Measurements from ENCODE around the gene NMU. TPM values are rescaled to one million over a fixed set of nuclear protein-coding genes. Genes with fewer than 3 reads are reported as not detected.

Gene NMU
- total and polyA plus RNA-seq, 3 donors from 2014 or later: 0.58 to 6.3 (median 4.3) TPM

DNA sequence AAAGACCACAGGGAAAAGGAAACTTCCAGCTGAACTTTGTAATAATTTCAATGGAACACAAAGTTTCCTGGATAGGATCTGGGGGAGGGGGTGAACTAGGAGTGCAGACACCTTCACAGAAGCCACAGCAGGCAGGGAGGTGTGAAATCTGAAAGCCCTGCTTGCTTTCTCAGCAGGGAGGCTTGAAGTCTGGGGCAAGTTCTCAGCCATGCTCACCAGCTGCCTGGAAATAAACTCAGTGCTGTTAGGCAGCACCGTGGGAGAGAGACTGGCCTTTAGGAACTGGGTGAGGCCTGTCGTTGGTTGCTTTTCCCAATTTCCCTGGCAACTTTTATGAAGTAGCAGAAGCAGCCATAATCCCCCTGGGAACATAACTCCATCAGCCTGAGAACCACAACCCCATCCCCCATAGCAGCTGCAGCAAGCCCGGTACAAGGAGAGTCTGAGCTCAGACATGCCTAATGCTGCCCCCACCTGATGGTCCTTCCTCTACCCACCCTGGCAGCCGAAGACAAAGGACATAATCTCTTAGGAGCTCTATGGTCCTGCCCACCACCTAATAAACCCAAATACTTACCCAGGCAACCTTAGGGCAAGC lies 39.2 kb upstream of the NMU start:
- no peaks in the 10 kb centered on the region for H3K27me3 ChIP-seq
- no peaks in the 10 kb centered on the region for H3K36me3 ChIP-seq (ENCODE audit: low read depth, missing control alignments)
- H3K27ac ChIP-seq: no peak overlapping the region
- H3K9me3 ChIP-seq: no peaks in the 10 kb centered on the region
- H3K4me1 ChIP-seq: no peaks in the 10 kb centered on the region
- intact Hi-C loops (cut with DNase I; ENCODE audit: low total_unique reads): no loop called here
- TF ChIP-seq, protein P1, sequence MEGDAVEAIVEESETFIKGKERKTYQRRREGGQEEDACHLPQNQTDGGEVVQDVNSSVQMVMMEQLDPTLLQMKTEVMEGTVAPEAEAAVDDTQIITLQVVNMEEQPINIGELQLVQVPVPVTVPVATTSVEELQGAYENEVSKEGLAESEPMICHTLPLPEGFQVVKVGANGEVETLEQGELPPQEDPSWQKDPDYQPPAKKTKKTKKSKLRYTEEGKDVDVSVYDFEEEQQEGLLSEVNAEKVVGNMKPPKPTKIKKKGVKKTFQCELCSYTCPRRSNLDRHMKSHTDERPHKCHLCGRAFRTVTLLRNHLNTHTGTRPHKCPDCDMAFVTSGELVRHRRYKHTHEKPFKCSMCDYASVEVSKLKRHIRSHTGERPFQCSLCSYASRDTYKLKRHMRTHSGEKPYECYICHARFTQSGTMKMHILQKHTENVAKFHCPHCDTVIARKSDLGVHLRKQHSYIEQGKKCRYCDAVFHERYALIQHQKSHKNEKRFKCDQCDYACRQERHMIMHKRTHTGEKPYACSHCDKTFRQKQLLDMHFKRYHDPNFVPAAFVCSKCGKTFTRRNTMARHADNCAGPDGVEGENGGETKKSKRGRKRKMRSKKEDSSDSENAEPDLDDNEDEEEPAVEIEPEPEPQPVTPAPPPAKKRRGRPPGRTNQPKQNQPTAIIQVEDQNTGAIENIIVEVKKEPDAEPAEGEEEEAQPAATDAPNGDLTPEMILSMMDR (IDR thresholded peaks at IDR 0.05): no peak
- TF ChIP-seq POLR2A (IDR thresholded peaks at IDR 0.05): no peak
- no peak for DNase-seq
- WGBS, 2 donors: 33 to 51% methylated on average over 1 to 4 of the region's 4 CpGs
- no peak overlapping the region for H3K4me3 ChIP-seq

DNA sequence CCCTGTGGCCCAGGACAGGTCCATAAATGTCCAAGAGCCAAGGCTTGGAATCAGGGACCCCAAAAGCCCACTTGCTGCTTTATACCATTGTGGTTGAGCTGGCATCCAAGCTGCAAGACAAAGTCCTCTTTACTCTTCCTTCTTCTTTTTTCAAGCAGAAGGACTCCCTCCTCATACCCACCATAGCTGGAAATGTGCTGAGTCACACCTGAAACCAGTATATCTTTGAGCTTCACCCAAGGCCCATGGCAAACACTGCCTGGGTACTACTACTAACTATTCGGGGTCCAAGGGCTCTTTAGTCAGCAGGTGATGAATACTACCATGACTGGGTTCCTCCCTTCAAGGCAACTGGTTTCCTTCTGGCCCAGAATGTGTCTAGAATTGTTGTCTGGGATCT lies 37.3 kb upstream of the NMU start:
- H3K4me1 ChIP-seq: no peaks in the 10 kb centered on the region
- H3K9me3 ChIP-seq: no peaks in the 10 kb centered on the region
- no peak for DNase-seq
- no peak overlapping the region for H3K4me3 ChIP-seq
- no peaks in the 10 kb centered on the region for H3K36me3 ChIP-seq (ENCODE audit: low read depth, missing control alignments)
- intact Hi-C loops (cut with DNase I; ENCODE audit: low total_unique reads): no loop called here
- no peak overlapping the region for H3K27ac ChIP-seq
- 95 to 100% methylated on average over 1 of the region's 1 CpG for WGBS, 2 donors
- no peaks in the 10 kb centered on the region for H3K27me3 ChIP-seq
- TF ChIP-seq POLR2A (IDR thresholded peaks at IDR 0.05): no peak
- TF ChIP-seq, protein P1 (IDR thresholded peaks at IDR 0.05): no peak

DNA sequence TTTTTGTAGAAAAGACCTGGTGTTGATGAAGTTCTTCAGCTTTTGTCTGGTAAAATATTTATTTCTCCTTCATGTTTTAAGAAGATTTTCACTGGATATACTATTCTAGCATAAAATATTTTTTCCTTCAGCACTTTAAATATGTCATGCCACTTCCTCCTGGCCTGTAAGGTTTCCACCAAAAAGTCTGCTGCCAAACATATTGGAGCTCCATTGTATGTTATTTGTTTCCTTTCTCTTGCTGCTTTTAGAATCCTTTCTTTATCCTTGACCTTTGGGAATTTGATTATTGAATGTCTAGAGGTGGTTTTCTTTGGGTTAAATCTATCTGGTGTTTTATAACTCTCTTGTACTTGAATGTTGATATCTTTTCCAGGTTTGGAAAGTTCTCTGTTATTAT lies 35.6 kb upstream of the NMU start:
- DNase-seq: no peak
- no peak overlapping the region for H3K27ac ChIP-seq
- no peaks in the 10 kb centered on the region for H3K4me1 ChIP-seq
- no peaks in the 10 kb centered on the region for H3K36me3 ChIP-seq (ENCODE audit: low read depth, missing control alignments)
- no peaks in the 10 kb centered on the region for H3K9me3 ChIP-seq
- TF ChIP-seq, protein P1 (IDR thresholded peaks at IDR 0.05): no peak
- TF ChIP-seq POLR2A (IDR thresholded peaks at IDR 0.05): no peak
- no peak overlapping the region for H3K4me3 ChIP-seq
- intact Hi-C loops (cut with DNase I; ENCODE audit: low total_unique reads): no loop called here
- H3K27me3 ChIP-seq: no peaks in the 10 kb centered on the region

DNA sequence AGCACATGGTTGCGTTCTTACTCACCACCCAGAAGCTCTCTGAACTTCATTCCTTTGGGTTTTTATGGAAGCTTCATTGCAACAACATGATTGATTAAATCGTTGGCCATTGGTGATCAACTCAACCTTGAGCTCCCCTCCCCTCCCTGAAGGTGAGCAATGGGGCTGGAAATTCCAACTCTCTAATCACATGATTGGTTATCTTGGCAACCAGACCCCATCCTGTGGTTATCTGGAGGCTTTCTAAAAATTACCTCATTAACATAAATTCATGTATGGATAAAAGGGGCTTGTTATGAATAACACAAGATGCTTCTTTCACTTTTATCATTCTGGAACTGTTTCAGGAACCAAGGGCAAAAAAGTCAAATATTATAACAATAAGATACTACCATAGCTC lies 34.6 kb upstream of the NMU start:
- intact Hi-C loops (cut with DNase I; ENCODE audit: low total_unique reads): no loop called here
- DNase-seq: no peak
- Histone ChIP-seq H3K9me3 (no peaks in the 10 kb centered on the region), H3K27ac (no peak overlapping the region), H3K4me1 (no peaks in the 10 kb centered on the region), H3K27me3 (no peaks in the 10 kb centered on the region), H3K36me3 (ENCODE audit: low read depth, missing control alignments) (no peaks in the 10 kb centered on the region), H3K4me3 (no peak overlapping the region)
- TF ChIP-seq, protein P1 (IDR thresholded peaks at IDR 0.05): no peak
- TF ChIP-seq POLR2A (IDR thresholded peaks at IDR 0.05): no peak
- 86 to 88% methylated on average over 2 of the region's 2 CpGs for WGBS, 2 donors

DNA sequence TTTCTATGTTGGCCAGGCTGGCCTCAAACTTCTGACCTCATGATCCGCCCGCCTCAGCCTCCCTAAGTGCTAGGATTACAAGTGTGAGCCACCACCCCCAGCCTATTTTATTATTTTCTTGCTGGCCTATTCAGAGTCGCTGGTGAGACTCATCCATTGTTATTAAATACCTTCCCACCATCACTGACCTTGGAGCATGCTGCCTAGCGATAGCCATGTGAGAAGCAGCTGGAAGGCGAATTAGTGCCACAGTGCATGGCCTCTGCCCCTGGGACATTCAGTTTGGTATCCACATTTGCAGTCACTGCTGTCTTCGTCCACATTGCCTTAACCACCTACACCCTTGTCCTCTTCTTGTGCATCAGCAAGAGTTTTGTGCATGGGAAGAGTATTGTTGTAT lies 32.4 kb upstream of the NMU start:
- Histone ChIP-seq H3K27ac (no peak overlapping the region), H3K9me3 (no peaks in the 10 kb centered on the region), H3K27me3 (no peaks in the 10 kb centered on the region), H3K4me3 (no peak overlapping the region), H3K36me3 (ENCODE audit: low read depth, missing control alignments) (no peaks in the 10 kb centered on the region), H3K4me1 (no peaks in the 10 kb centered on the region)
- 81 to 86% methylated on average over 6 of the region's 6 CpGs for WGBS, 2 donors
- DNase-seq: no peak
- no peak for TF ChIP-seq POLR2A (IDR thresholded peaks at IDR 0.05)
- TF ChIP-seq, protein P1 (IDR thresholded peaks at IDR 0.05): no peak
- intact Hi-C loops (cut with DNase I; ENCODE audit: low total_unique reads): no loop called here

All from testis (tissue), 3 donors.